NCI-H226 (cell line): ENCODE results near the gene ZNF592.
"Not testable (repeated sequence)": the region's sequence is repeated elsewhere in the genome, so short reads cannot be mapped to it uniquely, and the experiment has no call there.

Experiments used
- DNase-seq: peaks from one replicate; pipeline ENCODE4 v3.0.0-alpha.2; 2015

The ZNF592 gene

DNA sequence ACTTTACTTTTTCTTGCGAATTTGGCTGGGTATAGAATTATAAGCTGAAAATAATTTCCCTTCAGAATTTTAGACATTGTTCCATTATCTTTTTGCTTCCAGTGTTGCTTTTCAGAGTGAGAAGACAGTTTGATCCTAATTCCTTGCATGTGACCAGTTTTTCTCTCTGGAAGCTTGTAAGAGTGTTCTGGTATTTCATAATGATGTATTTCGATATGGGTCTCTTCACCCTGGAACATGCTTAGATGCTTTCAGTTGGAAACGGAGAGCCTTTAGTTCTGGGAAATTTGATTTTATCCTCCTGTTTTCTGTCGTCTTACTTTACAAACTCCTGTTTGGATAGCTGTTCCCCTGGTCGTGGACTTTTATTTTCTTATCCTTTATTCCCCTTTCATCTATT, 82.6 kb downstream of the ZNF592 start:
- no peak for DNase-seq

DNA sequence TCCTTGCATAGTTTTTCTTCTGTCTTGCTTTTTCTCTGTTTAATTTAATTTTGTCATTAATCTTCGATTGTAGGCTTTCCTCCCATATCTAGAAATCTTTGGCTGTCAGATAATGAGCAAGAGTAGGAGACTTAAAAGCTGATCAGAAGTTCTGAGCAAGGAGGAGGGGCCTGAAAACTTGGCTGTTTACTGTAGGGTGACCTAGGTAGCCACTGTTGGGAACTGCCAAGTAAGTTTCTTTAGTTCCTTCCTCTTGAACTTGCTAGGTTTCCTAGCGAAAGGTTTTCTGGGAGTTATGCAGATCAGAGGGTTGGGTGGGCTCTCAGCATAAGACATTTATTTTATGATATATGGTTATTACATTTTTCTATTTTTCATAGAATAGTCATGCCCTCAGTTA, 83.2 kb downstream of the ZNF592 start:
- DNase-seq = no peak

DNA sequence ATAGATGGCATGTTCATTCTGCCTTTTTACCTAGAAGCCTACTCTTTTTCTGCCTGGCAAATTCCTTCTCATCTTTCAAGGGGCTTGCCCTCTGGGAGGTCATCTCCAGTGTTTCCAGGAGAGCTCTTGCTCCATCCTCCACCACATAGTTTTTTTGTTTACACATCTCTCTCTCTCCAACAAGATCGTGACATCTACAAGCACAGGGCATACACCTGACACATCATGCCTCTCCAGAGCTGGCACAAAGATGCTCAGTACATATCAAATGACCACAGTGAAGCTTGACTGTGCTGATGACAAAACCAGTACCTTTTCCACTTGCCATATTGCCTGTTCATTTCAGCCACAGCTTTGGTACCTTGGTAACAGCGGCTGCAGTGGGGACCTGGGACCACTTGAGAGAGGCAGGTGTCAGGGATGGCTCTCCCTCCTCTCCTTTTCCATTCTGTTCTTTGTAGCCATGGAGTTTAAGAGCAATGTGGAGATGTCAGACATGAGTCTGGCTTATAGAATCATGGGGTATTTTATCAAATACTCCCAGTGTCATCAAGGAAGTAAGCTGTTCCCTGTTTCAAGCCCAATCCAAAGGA, 84.2 kb downstream of the ZNF592 start:
- DNase-seq = no peak

DNA sequence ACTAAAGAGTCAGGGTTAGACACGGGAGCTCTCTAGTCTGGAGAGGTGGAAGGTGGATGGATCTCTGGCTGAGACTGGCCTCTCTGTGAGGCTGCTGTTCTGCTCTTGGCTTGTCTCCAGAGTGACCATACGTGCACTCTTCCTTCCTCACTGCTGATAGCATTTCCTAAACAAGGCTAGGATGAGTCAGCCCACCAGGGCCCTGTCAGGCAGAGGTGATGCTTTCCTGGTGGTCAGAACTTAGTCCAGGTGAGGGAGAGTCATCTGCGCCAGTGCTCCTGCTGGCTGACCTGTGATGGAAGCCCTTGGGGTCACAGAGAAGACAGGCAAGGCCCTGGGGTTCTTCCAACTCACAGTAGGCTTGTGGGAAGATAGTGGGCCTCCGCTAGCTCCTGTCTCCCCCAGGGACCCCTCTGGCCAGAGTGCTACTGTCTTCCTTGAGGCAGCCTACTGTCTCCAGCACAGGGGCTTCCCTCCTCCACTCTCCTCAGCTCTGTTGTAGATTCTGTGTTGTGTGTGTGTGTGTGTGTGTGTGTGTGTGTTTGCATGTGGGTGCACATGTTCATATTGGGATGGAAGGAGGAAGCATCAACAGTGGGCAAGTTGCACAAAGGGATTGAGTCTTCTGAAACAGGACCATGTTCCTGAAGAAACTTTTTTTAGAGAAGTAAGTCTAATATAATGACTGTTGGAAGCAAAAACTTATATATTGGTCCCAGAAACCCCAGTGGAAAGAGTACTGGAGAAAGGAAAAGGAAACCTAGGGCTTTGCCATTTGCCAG, 85.2 kb downstream of the ZNF592 start:
- DNase-seq = peak; percentile 60

DNA sequence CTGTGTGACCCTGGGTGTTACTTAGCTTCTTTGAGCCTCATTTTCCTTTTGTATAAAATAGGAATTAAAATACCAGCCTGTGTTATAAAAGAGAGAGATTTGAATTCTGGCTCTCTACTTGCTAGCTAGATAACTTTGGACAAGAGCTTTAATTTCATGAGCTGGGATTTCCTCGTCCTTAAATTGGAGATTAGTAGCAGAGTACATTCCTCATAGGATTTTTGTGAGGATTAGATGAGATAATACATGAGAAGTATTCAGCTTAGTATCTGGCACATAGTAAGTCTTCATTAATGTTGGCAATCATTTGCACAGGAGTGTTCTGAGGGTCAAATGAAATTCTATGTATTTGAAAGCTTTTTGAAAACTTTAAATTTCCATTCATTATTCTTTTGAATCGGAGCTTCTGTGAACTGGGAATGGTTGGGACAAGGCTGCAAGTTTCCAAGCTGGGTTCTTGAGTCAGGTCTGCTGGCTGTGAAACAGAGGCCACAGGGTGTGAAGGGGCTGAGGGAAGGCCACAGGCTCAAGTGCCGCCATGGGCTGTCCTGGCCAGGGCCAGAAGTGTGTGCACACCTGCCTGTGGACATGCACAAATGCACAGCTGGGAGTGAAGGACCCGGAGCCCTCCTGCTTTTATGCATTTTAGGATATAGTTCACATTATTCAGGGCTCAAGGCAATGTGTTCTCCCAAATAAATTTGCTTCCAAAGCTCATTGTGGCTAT, 86.0 kb downstream of the ZNF592 start:
- no peak for DNase-seq

DNA sequence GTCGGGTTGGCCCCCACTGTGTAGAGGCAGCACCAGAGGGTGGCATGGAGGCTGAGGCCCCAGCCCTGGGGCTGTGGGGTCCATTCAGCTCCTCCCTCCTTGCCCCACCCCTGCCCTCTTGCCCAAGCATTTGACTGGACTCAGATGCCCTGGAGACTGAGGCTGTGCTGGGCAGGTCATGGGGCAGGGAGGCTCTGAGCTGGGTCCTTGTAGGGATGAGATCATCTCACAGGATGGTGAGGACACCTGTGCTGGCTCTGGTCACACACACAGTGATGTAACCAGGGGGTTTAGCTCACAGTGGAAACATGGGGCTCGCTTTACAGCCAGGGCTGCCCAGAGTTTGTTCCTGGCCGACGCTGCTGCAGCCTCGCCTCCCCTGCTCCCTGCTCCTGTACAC, 86.6 kb downstream of the ZNF592 start:
- no peak for DNase-seq

GRCh38 chr15:84835661-84836337, 87.4 kb downstream of the ZNF592 start:
- DNase-seq = no peak

DNA sequence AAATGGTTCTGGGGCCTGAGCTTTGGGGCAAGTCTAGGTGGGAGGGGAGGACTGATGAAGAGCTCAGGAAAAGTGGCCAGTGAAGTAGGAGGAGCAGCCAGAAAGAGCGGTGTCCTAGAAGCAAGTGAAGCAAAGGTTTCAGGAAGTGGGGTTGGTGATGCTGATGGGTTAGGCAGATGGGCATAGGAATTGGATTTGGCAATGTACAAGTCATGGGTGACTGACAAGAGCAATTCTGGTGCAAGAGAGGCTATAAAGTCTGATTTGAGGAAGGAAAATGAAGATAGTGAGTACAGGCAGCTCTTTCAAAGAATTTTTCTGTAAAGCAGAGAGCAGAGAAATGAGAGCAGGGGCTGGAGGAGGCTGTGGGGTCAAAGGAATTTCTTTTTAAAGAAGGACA, 88.5 kb downstream of the ZNF592 start:
- DNase-seq = no peak

GRCh38 chr15:84839714-84840113, 91.3 kb downstream of the ZNF592 start:
- DNase-seq = no peak

GRCh38 chr15:84840255-84840654, 91.9 kb downstream of the ZNF592 start:
- no peak for DNase-seq

DNA sequence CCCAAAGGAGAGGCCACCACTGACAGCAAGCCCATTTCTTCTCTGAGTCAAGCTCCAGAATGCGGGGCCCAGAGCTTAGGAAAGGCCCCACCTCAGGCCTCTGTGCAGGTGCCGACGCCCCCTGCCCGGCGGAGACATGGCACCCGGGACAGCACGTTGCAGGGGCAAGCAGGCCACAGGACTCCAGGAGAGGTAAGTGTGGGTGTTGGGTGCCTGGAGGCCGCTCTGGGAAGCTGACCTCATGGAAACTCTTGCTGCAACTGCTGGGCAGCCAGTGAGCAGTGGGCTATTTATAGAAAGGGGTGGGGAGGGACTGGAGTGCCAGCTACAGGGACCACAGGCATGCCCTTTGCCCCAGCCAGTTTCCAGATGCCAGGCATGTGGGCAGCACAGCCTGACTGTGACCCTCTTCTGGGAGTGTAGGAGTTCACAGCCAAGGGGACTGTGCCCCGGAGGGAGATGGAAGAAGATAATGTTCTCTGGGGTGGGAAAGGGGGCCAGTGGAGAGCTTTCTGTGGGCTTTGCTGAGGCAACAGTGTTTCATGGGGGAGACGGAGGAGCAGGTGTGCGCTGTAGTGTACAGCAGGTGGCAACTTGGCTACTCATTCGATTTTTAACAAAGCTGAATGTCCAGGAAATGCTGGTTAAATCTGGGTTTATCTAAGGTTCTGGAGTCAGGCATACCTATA, 92.5 kb downstream of the ZNF592 start:
- peak; percentile 52 for DNase-seq

- DNase-seq = no peak
Observed at GRCh38 chr15:84842781-84843180, 94.4 kb downstream of the ZNF592 start.

DNA sequence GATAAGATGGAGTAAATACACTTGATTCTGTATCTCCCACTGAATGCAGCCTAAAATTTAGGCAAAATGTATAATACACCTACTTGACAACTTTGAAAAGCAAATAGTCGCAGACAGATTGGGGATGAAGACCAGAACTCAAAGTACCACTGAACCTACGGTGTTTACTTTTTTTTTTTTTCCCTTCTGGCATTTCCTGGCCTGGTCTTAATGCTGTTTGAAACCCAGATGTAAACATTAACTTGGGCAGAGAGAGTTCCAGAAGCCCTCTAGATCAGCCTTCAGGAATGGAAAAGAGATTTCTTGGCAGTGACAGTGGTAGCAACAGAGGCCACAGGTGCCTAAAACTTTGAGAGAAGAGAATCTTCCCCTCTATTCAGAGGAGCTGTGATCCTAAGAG, 96.6 kb downstream of the ZNF592 start:
- no peak for DNase-seq

DNA sequence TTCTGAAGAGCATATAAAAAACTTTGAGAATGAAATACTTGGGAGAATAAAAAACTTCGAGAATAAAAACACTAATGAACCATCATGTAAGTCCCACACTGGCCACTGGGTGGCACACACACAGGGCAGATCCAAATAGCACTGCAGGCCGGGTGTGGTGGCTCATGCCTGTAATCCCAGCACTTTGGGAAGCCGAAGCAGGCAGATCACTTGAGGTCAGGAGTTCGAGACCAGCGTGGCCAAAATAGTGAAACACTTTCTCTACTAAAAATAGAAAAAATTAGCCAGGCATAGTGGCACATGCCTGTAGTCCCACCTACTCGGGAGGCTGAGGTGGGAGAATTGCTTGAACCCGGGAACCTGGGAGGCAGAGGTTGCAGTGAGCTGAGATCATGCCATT, 97.2 kb downstream of the ZNF592 start:
- not testable (repeated sequence) for DNase-seq

DNA sequence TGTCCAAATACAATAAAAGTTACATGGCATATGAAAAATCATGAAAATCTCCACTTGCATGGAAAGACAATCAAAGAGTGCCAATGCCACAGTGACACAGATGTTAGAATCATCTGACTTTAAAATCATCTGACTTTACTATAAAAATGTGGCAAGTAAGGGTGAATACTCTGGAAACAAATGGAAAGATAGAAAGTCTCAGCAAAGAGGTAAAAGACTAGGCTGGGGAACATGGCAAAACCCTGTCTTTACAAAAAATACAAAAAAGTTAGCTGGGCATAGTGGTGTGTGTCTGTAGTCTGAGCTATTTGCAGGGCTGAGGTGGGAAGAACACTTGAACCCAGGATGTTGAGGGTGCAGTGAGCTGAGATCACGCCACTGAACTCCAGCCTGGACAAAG, 97.9 kb downstream of the ZNF592 start:
- DNase-seq = no peak

DNA sequence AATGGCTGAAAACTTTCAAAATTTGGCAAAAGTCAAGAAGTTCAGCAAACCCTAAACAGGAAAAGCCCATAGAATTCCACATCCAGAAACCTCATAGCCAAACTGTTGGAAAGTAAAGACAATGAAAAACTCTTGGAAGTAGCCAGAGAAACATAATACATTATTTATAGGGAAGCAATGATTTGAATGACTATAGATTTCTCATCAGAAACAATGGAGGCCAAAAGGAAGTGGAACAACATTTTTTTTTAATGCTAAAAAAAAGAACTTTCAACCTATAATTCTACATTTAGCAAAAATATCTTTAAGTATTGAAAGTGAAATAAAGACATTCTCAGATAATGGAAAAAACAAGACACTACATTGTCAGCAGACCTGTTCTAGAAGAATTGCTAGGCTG, 99.0 kb downstream of the ZNF592 start:
- DNase-seq = no peak

DNA sequence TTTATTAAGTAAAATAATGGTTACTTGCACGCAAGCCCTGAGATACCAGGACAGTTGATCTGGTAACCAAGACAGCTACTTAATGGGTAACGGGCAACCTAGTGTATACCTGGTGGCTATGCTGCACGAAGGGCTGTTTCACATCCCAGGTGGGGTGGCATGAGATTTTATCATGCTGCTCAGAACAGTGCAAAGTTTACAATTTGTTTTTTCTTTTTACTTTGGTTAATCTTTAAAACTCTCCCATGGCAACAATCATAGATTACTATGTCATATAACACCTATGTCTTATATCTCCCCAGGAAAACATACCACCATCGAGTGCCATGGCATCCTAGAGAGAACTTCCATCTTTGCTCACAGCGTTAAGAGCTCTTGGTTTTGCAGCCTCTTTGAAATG, 103.8 kb downstream of the ZNF592 start:
- DNase-seq = no peak

DNA sequence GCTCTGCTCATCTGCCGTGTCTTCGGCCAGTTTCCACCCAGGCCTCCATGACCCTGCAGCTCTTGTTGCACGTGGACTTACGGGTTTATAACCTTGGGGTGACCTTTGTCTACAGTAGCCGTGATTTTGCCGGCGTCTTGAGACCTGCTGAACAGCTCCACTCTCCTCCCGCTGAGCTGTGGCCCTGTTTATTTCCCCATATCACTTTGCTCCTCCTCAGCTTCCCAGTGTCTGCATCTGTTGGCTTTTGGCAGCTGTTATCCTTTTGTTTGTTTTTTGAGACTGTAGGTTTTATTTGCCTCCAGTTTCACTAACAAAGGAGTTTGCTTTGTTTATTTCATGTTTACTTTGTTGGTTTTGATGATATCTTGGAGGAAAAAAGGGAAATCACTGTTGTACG, 106.7 kb downstream of the ZNF592 start:
- DNase-seq = no peak

- DNase-seq = no peak
Observed at GRCh38 chr15:84855765-84856164, 107.4 kb downstream of the ZNF592 start.
